Ovary (tissue), 3 donors: ENCODE measurements around the gene CACNA1A.

ENCODE experiments used
- CTCF ChIP-seq, 3 donors: fragments of 450-650 bp in 2 of 3; fragments of 200-600 bp in 1 of 3; IDR thresholded peaks; one replicate each; pipeline versions ENCODE4 v1.5.1 to v1.8.0; 2016 to 2022; ENCODE audit warnings: antibody characterized with exemption in 3 of 3, mild to moderate bottlenecking in 1 of 3
- POLR2A ChIP-seq: fragments of 450-650 bp; IDR thresholded peaks from one replicate; pipeline ENCODE4 v1.6.1; 2017; ENCODE audit warnings: antibody characterized with exemption, mild to moderate bottlenecking, moderate library complexity
- donor health status: DM: no; HTN: no; CAD: no.

GRCh38 chr19:13506471-13506820 lies at the start of gene CACNA1A:
- TF ChIP-seq POLR2A (no peak), CTCF (IDR thresholded peaks at IDR 0.05) (no peak)
